ENCODE results near the gene BHLHA15. TPM values are rescaled to one million over a fixed set of nuclear protein-coding genes. Genes with fewer than 3 reads are reported as not detected.

The BHLHA15 gene
- polyA plus RNA-seq, 3 donors: not detected

- Histone ChIP-seq H3K36me3 (replicated peaks in 1 of 2; ENCODE audit: control insufficient read depth in 1 of 2, insufficient read depth in 2 of 2, low read length in 2 of 2) (peaks cover 14 to 24% of the 10 kb centered on the region in 2 donors), H3K79me2 (ENCODE audit: insufficient read depth, low read length) (no peaks in the 10 kb centered on the region), H2AFZ (ENCODE audit: insufficient read depth, low read depth, low read length, poor library complexity, severe bottlenecking) (no peak overlapping the region), H3K9me3 (replicated peaks in 1 of 2; ENCODE audit: control insufficient read depth in 1 of 2, insufficient read depth in 1 of 2, low read length in 2 of 2) (no peaks in the 10 kb centered on the region), H3K4me1 (ENCODE audit: control insufficient read depth in 1 of 2, insufficient read depth in 2 of 2, low read length in 2 of 2) (no peaks in the 10 kb centered on the region), H3K4me2 (replicated peaks; ENCODE audit: extremely low read depth, low read length, poor library complexity, severe bottlenecking) (no peak overlapping the region), H4K20me1 (ENCODE audit: insufficient read depth, low read length) (peaks cover 4% of the 10 kb centered on the region), H3K9ac (ENCODE audit: insufficient read depth, low read length, poor library complexity, severe bottlenecking) (no peak overlapping the region), H3K4me3 (replicated peaks in 1 of 3; ENCODE audit: low read depth in 2 of 3, low read length in 3 of 3) (no peak overlapping the region), H3K27ac (ENCODE audit: low read depth in 1 of 2, low read length in 2 of 2) (no peak overlapping the region), H3K27me3 (ENCODE audit: control insufficient read depth in 2 of 2, insufficient read depth in 2 of 2, low read length in 2 of 2) (peaks cover 0 to 26% of the 10 kb centered on the region in 2 donors)
- peaks cover 31 to 34% of the 10 kb centered on the region in 2 donors for H3K36me3 Mint-ChIP-seq
- TF ChIP-seq, protein P1, sequence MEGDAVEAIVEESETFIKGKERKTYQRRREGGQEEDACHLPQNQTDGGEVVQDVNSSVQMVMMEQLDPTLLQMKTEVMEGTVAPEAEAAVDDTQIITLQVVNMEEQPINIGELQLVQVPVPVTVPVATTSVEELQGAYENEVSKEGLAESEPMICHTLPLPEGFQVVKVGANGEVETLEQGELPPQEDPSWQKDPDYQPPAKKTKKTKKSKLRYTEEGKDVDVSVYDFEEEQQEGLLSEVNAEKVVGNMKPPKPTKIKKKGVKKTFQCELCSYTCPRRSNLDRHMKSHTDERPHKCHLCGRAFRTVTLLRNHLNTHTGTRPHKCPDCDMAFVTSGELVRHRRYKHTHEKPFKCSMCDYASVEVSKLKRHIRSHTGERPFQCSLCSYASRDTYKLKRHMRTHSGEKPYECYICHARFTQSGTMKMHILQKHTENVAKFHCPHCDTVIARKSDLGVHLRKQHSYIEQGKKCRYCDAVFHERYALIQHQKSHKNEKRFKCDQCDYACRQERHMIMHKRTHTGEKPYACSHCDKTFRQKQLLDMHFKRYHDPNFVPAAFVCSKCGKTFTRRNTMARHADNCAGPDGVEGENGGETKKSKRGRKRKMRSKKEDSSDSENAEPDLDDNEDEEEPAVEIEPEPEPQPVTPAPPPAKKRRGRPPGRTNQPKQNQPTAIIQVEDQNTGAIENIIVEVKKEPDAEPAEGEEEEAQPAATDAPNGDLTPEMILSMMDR (IDR thresholded peaks at IDR 0.05): no peak
- intact Hi-C loops (cut with micrococcal nuclease): no loop called here
- no peak for DNase-seq
- peaks cover 19 to 35% (median 23%) of the 10 kb centered on the region in 3 donors for H3K27me3 Mint-ChIP-seq (ENCODE audit: low read depth in 3 of 3)
- H3K4me3 Mint-ChIP-seq: peak overlapping the region in 1 of 2 donors; percentile 52
- H3K4me1 Mint-ChIP-seq: peaks cover 4% of the 10 kb centered on the region
- 87% methylated on average over 31 of the region's 49 CpGs for WGBS (ENCODE audit: insufficient coverage)
- H3K9me3 Mint-ChIP-seq: peaks cover 0 to 11% (median 5%) of the 10 kb centered on the region in 7 donors
- H3K27ac Mint-ChIP-seq: peak overlapping the region in 1 of 7 donors; percentile 26
Measured at GRCh38 chr7:98211676-98212531, 665 bp downstream of the BHLHA15 start.

DNA sequence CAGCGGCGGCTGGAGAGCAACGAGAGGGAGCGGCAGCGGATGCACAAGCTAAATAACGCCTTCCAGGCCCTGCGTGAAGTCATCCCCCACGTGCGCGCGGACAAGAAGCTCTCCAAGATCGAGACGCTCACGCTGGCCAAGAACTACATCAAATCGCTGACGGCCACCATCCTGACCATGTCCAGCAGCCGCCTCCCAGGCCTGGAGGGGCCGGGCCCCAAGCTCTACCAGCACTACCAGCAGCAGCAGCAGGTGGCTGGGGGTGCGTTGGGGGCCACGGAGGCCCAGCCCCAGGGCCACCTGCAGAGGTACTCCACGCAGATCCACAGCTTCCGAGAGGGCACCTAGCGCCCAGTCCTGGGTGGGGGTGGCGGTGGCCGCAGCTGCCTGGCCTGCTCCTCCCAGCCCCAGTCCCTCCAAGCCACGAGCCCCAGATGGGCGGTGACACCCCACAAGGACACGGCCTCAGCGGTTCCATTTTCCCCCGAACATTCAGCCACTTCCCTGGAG lies 1.3 kb downstream of the BHLHA15 start:
- H3K9ac ChIP-seq (ENCODE audit: insufficient read depth, low read length, poor library complexity, severe bottlenecking): no peak overlapping the region
- Mint-ChIP-seq H3K9me3 (peaks cover 0 to 11% (median 5%) of the 10 kb centered on the region in 7 donors), H3K27me3 (ENCODE audit: low read depth in 3 of 3) (peaks cover 19 to 35% (median 23%) of the 10 kb centered on the region in 3 donors), H3K36me3 (peaks cover 29% of the 10 kb centered on the region in 2 donors), H3K4me1 (peaks cover 4% of the 10 kb centered on the region), H3K27ac (no peak overlapping the region), H3K4me3 (no peak overlapping the region)
- no peaks in the 10 kb centered on the region for H3K9me3 ChIP-seq (replicated peaks in 1 of 2; ENCODE audit: control insufficient read depth in 1 of 2, insufficient read depth in 1 of 2, low read length in 2 of 2)
- no peak overlapping the region for H3K4me3 ChIP-seq (replicated peaks in 1 of 3; ENCODE audit: low read depth in 2 of 3, low read length in 3 of 3)
- H3K36me3 ChIP-seq (replicated peaks in 1 of 2; ENCODE audit: control insufficient read depth in 1 of 2, insufficient read depth in 2 of 2, low read length in 2 of 2): peaks cover 21 to 25% of the 10 kb centered on the region in 2 donors
- H4K20me1 ChIP-seq (ENCODE audit: insufficient read depth, low read length): peaks cover 8% of the 10 kb centered on the region
- H3K27ac ChIP-seq (ENCODE audit: low read depth in 1 of 2, low read length in 2 of 2): no peak overlapping the region
- H3K4me2 ChIP-seq (replicated peaks; ENCODE audit: extremely low read depth, low read length, poor library complexity, severe bottlenecking): no peak overlapping the region
- TF ChIP-seq, protein P1 (IDR thresholded peaks at IDR 0.05): no peak
- no peaks in the 10 kb centered on the region for H3K4me1 ChIP-seq (ENCODE audit: control insufficient read depth in 1 of 2, insufficient read depth in 2 of 2, low read length in 2 of 2)
- 93% methylated on average over 28 of the region's 30 CpGs for WGBS (ENCODE audit: insufficient coverage)
- intact Hi-C loops (cut with micrococcal nuclease): no loop called here
- H2AFZ ChIP-seq (ENCODE audit: insufficient read depth, low read depth, low read length, poor library complexity, severe bottlenecking): no peak overlapping the region
- DNase-seq: no peak
- H3K79me2 ChIP-seq (ENCODE audit: insufficient read depth, low read length): no peaks in the 10 kb centered on the region
- H3K27me3 ChIP-seq (ENCODE audit: control insufficient read depth in 2 of 2, insufficient read depth in 2 of 2, low read length in 2 of 2): peaks cover 0 to 26% of the 10 kb centered on the region in 2 donors
